HG02973 (cell line): ENCODE data around the gene EFCAB13.
A peak's percentile ranks its signal among the peaks of the same experiment; 100 is the strongest.

Experiments used
- ATAC-seq: cut with Tn5 transposase; IDR thresholded peaks from one replicate; pipeline ENCODE4 v1.9.1; 2021; ENCODE audit warnings: moderate library complexity; ENCODE audit not compliant: unreplicated experiment

Gene EFCAB13

GRCh38 chr17:47323382-47324223 lies at the start of gene EFCAB13:
EFCAB13 (plus strand) TSS chr17:47323955; CDS start chr17:47328354, 4,399 bp downstream.
- ATAC-seq = peak; percentile 87

GRCh38 chr17:47274319-47275069 lies 49.3 kb upstream of the EFCAB13 start:
- no peak for ATAC-seq

- no peak for ATAC-seq
Observed at GRCh38 chr17:47275245-47275984, 48.3 kb upstream of the EFCAB13 start.

- ATAC-seq = no peak
Observed at GRCh38 chr17:47276444-47276843, 47.3 kb upstream of the EFCAB13 start.

GRCh38 chr17:47276868-47277267 lies 46.9 kb upstream of the EFCAB13 start:
- ATAC-seq = no peak

- ATAC-seq = no peak
Observed at GRCh38 chr17:47277921-47278320, 45.8 kb upstream of the EFCAB13 start.

- no peak for ATAC-seq
Observed at GRCh38 chr17:47278561-47278960, 45.2 kb upstream of the EFCAB13 start.

GRCh38 chr17:47279062-47279801 lies 44.5 kb upstream of the EFCAB13 start:
- ATAC-seq = peak; percentile 65

GRCh38 chr17:47280072-47280811 lies 43.5 kb upstream of the EFCAB13 start:
- ATAC-seq = no peak

GRCh38 chr17:47281216-47281615 lies 42.5 kb upstream of the EFCAB13 start:
- ATAC-seq = no peak

- no peak for ATAC-seq
Observed at GRCh38 chr17:47285003-47285402, 38.8 kb upstream of the EFCAB13 start.

GRCh38 chr17:47286198-47286914 lies 37.4 kb upstream of the EFCAB13 start:
- ATAC-seq = peak; percentile 67

GRCh38 chr17:47287068-47287467 lies 36.7 kb upstream of the EFCAB13 start:
- peak; percentile 13 for ATAC-seq

- ATAC-seq = no peak
Observed at GRCh38 chr17:47287639-47288038, 36.1 kb upstream of the EFCAB13 start.

- ATAC-seq = no peak
Observed at GRCh38 chr17:47288531-47289116, 35.1 kb upstream of the EFCAB13 start.

GRCh38 chr17:47289302-47289701 lies 34.5 kb upstream of the EFCAB13 start:
- ATAC-seq = no peak

GRCh38 chr17:47290870-47291241 lies 32.9 kb upstream of the EFCAB13 start:
- no peak for ATAC-seq

GRCh38 chr17:47291242-47291873 lies 32.4 kb upstream of the EFCAB13 start:
- no peak for ATAC-seq

- no peak for ATAC-seq
Observed at GRCh38 chr17:47292206-47292605, 31.5 kb upstream of the EFCAB13 start.
